BLaER1 (cell line): ENCODE measurements around the gene PPP1R1C.

Source experiments
- H3K27ac ChIP-seq: shearing (Covaris generic); formaldehyde crosslinking; 2 replicates; pipeline ENCODE4 v1.8.1; 2022
- H3K27me3 ChIP-seq: shearing (Covaris generic); formaldehyde crosslinking; 2 replicates; pipeline ENCODE4 v1.8.1; 2022
- H3K36me3 ChIP-seq: shearing (Covaris generic); formaldehyde crosslinking; 2 replicates; pipeline ENCODE4 v1.8.1; 2022
- H3K4me1 ChIP-seq: shearing (Covaris generic); formaldehyde crosslinking; 2 replicates; pipeline ENCODE4 v1.8.1; 2022
- H3K4me2 ChIP-seq: shearing (Covaris generic); formaldehyde crosslinking; 2 replicates; pipeline ENCODE4 v1.8.1; 2022
- H3K4me3 ChIP-seq: shearing (Covaris generic); formaldehyde crosslinking; 2 replicates; pipeline ENCODE4 v1.8.1; 2022
- H3K9ac ChIP-seq: shearing (Covaris generic); formaldehyde crosslinking; 2 replicates; pipeline ENCODE4 v1.8.1; 2022
- H3K9me3 ChIP-seq: shearing (Covaris generic); formaldehyde crosslinking; 2 replicates; pipeline ENCODE4 v1.8.1; 2022
- H4K20me1 ChIP-seq: shearing (Covaris generic); formaldehyde crosslinking; 2 replicates; pipeline ENCODE4 v1.8.1; 2022
- Cebpa-rat ChIP-seq: shearing (Covaris generic); IDR thresholded peaks from 2 replicates; pipeline ENCODE4 v1.8.1; 2022

PPP1R1C gene

DNA sequence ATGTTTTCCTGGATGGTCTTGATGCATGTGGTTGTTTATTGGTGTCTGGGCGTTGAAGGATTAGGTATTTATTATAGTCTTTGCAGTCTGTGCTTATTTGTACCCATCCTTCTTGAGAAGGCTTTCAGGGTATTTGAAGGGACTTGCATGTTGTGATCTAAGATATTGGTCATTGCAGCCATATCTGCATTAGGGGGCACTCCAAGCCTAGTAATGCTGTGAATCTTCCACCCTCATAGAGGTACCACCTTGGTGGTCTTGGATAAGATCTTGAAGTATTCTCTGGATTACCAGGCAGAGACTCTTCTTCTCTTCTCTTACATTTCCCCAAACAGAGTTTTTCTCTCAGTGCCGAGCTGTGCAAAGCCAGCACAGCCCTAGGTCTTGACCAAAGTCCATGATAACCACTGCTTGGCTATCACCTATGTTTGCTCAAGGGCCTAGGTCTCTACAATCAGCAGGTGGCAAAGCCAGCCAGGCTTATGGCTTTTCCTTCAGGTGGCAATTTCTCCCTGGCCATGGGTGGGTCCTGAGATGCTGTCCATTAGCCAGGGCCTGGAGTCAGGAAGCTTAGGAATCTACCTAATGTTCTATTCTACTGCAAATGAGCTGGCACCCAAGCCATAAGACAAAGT is 15.4 kb upstream of the PPP1R1C start:
- no peaks in the 10 kb centered on the region for H3K9me3 ChIP-seq
- H3K27me3 ChIP-seq, result no peaks in the 10 kb centered on the region
- no peaks in the 10 kb centered on the region for H3K4me1 ChIP-seq
- no peak overlapping the region for H3K4me3 ChIP-seq
- no peak overlapping the region for H3K9ac ChIP-seq
- no peaks in the 10 kb centered on the region for H4K20me1 ChIP-seq
- H3K27ac ChIP-seq, result no peak overlapping the region
- no peak overlapping the region for H3K4me2 ChIP-seq
- H3K36me3 ChIP-seq, result no peaks in the 10 kb centered on the region
- TF ChIP-seq Cebpa-rat, result no peak

DNA sequence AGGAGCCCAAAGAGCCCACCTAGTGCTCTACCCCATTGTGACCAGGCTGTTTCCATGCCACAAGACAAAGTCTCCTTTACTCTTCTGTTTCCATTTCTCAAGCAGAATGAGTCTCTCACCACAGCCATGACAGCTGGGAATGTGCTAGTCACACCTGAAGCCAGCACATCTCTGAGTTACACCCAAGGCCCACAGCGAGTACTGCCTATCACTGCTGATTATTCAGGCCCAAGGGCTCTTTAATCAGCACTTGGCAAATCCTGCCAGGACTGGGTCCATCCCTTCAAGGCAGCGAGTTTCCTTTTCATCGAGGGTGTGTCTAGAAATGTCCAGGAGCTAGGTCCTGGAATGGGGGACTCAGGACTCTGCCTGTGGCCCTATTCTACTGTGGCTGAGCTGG is 14.6 kb upstream of the PPP1R1C start:
- TF ChIP-seq Cebpa-rat, result no peak
- H3K4me1 ChIP-seq, result no peaks in the 10 kb centered on the region
- no peaks in the 10 kb centered on the region for H3K36me3 ChIP-seq
- H3K27me3 ChIP-seq, result no peaks in the 10 kb centered on the region
- H3K27ac ChIP-seq, result no peak overlapping the region
- H3K9me3 ChIP-seq, result no peaks in the 10 kb centered on the region
- H3K4me3 ChIP-seq, result no peak overlapping the region
- H3K9ac ChIP-seq, result no peak overlapping the region
- H4K20me1 ChIP-seq, result no peaks in the 10 kb centered on the region
- H3K4me2 ChIP-seq, result no peak overlapping the region

DNA sequence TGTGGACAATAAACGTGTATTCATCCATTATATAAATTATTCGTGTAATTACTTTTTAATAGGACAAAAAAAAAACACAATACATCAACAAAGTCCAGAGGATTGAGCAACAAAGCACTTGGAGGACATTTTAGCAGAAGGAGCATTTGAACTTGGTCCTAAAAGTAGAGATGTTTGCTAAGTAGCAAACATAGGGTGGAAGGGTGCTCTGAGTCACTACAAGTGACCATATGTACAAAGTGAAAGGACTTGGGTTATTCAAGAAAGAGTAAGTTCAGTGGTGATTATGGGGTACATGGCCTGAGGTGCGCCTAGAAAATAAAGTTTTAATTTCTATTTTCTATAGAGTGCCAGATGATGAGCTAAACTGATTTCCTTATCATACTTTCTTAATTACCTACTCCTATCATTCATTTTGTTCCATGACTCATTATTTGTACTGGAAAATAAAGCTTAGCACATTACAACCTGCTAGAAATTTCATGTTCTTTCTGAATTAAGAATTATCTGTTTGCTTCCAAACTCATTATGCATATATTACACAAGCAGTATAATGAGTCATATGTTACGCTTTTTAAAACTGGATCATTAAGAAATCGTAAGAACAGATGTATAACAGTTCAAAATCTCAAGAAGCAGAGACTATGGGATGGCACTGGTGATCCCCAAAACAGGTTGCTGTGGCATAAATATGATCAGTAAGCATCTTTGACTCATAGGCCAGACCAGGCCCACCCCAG is 13.1 kb upstream of the PPP1R1C start:
- H3K4me1 ChIP-seq, result no peaks in the 10 kb centered on the region
- H4K20me1 ChIP-seq, result no peaks in the 10 kb centered on the region
- no peak for TF ChIP-seq Cebpa-rat
- H3K4me3 ChIP-seq, result no peak overlapping the region
- no peak overlapping the region for H3K27ac ChIP-seq
- no peaks in the 10 kb centered on the region for H3K27me3 ChIP-seq
- H3K9ac ChIP-seq, result no peak overlapping the region
- no peaks in the 10 kb centered on the region for H3K36me3 ChIP-seq
- H3K9me3 ChIP-seq, result no peaks in the 10 kb centered on the region
- H3K4me2 ChIP-seq, result no peak overlapping the region

DNA sequence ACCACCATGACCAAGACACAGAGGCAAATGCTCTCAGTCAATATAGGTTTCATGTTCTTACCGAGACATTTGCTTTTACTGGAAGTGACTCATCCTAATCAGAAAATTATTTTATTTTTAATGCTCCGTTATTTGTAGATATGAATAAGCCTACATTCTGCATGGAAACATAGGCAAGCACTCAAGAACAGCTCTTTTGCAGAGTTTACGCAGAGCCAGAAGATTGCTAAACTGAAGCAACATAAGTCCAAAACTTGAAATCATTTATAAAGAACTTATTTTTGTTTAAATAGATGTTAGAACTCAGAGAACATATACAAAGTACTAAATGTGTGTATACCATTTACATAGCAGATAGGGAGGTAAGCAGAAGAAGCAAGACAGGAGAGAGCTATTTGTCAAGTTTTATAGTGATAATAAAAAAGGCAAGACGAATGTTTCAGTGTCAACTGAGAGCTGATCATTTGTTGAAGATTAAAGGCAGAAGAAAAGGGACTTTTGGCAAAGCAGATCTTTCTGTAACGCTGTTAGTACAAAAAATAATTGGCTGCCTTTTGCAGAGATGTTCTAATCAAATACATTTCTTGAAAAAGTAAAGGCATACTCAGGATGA is 12.4 kb upstream of the PPP1R1C start:
- Histone ChIP-seq H3K27me3 (no peaks in the 10 kb centered on the region), H3K9me3 (no peaks in the 10 kb centered on the region), H3K4me2 (no peak overlapping the region), H3K4me3 (no peak overlapping the region), H3K4me1 (no peaks in the 10 kb centered on the region), H3K36me3 (no peaks in the 10 kb centered on the region), H4K20me1 (no peaks in the 10 kb centered on the region), H3K9ac (no peak overlapping the region), H3K27ac (no peak overlapping the region)
- TF ChIP-seq Cebpa-rat, result no peak

DNA sequence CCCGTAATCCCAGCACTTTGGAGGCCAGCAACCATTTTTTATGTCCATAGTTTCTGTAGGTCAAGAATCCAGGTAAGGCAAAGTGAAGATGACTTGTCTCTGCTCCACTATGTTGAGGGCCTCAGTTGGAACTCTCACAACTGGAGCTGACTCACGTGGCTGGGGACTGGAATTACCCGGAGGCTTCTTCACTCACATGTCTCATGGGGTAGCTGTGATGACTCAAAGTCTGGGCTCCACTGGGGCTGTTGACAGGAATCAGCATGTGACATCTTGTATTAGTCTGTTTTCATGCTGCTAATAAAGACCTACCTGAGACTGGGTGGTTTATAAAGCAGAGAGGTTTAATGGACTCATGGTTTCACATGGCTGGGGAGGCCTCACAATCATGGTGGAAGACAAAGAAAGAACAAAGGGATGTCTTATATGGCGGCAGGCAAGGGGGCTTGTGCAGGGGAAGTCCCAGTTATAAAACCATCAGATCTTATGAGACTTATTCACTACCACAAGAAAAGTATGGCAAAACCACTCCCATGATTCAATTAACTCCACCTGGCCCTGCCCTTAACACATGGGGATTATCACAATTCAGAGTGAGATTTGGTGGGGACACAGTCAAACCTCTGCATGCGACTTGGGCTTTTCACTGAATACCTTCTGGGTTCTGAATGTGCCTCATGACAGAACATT is 7.8 kb upstream of the PPP1R1C start:
- Histone ChIP-seq H4K20me1 (no peaks in the 10 kb centered on the region), H3K9me3 (no peaks in the 10 kb centered on the region), H3K4me3 (no peak overlapping the region), H3K27me3 (no peaks in the 10 kb centered on the region), H3K9ac (no peak overlapping the region), H3K36me3 (no peaks in the 10 kb centered on the region), H3K27ac (no peak overlapping the region), H3K4me2 (no peak overlapping the region), H3K4me1 (no peaks in the 10 kb centered on the region)
- TF ChIP-seq Cebpa-rat, result no peak

DNA sequence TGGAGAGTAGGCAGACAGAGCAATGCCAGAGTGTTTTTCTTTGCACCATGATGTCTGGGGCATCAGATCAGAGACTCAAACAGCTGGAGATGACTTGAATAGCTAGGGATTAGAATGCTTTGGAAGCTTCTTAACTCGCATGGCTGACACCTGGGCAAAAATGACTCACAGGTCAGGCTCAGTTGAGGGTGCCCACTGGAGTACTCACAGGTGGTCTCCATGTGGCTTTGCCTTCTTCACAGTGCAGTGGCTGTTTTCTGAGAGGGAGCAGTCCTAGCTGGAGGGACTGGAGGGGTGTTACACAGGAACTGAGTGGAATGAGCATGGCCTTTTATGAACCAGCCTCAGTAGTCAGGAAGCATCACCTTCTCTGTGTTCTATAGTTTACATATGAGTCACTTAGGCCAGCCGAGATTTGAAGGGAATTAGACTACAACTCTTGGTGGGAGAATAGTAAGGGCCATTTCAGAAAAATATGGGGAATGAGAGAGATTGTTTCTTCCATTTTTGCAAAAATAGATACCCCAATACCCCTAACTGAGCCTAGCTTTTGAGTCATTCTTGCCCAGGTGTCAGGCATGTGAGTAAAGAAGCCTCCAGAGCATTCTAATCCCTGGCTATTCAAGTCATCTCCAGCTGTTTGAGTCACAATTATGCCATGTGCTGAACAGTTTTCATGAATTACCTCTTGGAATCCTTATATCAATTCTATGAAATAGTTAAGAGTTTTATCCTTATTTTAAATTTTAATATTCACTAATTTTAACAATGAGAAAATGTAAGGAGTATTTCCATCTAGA is 7.1 kb upstream of the PPP1R1C start:
- no peak for TF ChIP-seq Cebpa-rat
- H3K4me3 ChIP-seq, result no peak overlapping the region

DNA sequence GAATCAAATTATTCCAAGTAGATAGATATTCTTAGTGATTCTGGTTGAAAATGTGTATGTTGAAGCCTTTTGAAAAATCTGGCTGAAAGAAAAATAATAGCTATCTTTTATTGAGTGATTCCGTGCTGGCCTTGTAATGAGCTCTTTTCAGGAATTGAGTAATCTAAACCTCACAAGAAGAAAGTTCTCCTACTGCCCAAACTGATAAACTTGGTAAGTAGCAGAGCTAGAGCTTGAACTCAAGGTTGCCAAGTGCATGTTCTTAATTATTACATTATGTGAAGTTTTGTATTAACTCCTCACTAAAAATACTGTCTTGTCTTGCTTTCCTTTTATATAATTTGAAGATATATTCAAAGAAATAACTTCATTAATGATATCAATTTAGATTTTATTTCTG is 1.6 kb upstream of the PPP1R1C start:
- Histone ChIP-seq H3K9ac (no peak overlapping the region), H3K4me2 (no peak overlapping the region)

More for the DNA sequence above, 7.1 kb upstream of the PPP1R1C start:
- Histone ChIP-seq H3K4me1 (no peaks in the 10 kb centered on the region), H3K27me3 (no peaks in the 10 kb centered on the region), H3K9ac (no peak overlapping the region), H3K4me2 (no peak overlapping the region), H3K36me3 (no peaks in the 10 kb centered on the region), H3K27ac (no peak overlapping the region), H4K20me1 (no peaks in the 10 kb centered on the region), H3K9me3 (no peaks in the 10 kb centered on the region)

DNA sequence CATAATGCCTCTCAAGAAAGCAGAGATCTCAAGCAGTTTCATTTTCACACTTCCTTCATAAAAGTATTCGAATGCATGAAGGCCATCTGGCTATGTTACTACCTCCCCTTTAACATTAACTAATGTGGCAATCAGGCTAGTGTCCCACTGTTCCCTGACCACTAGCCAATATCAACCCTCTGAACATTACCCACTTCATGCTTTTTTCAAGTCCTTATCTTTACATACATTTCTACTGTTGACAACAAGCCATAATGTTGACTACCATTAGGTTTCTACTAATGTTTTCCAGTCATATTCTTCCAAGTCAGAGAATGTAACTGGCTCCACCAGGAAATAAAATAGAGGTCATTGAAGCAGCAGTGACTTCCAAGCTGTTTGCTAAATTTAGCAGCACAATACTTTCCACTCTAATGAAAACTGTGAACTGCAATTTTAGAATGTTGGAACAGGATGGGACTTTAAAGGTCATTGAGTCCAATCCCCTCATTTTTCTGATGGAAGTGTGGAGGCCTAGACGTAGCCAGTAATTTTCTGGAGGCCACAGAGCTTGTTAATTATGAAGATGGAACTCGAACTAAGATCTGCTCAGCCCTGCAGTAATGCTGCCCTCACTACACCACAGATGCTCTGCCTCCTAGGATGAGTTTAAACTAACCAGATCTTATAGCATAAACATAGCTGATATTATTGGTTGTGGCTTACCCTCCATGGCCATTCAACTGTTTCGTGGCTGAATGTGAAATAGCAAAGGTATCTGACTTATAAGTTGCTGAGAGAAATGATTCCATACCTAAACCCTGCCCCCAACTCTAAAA is 630 bp upstream of the PPP1R1C start:
- Histone ChIP-seq H3K27me3 (no peaks in the 10 kb centered on the region), H3K4me1 (no peaks in the 10 kb centered on the region), H3K27ac (no peak overlapping the region), H3K9me3 (no peaks in the 10 kb centered on the region), H3K4me2 (no peak overlapping the region), H3K9ac (no peak overlapping the region), H4K20me1 (no peaks in the 10 kb centered on the region), H3K4me3 (no peak overlapping the region), H3K36me3 (no peaks in the 10 kb centered on the region)
- no peak for TF ChIP-seq Cebpa-rat

More for the DNA sequence above, 1.6 kb upstream of the PPP1R1C start:
- no peaks in the 10 kb centered on the region for H3K36me3 ChIP-seq
- TF ChIP-seq Cebpa-rat, result no peak
- H3K9me3 ChIP-seq, result no peaks in the 10 kb centered on the region
- no peak overlapping the region for H3K27ac ChIP-seq
- H4K20me1 ChIP-seq, result no peaks in the 10 kb centered on the region
- H3K4me1 ChIP-seq, result no peaks in the 10 kb centered on the region
- no peak overlapping the region for H3K4me3 ChIP-seq
- no peaks in the 10 kb centered on the region for H3K27me3 ChIP-seq
